Skin of body (tissue), 2 donors: ENCODE measurements around the gene NECTIN4. TPM values are rescaled to one million over a fixed set of nuclear protein-coding genes. Genes with fewer than 3 reads are reported as not detected.
"Not testable (repeated sequence)": the region's sequence is repeated elsewhere in the genome, so short reads cannot be mapped to it uniquely, and the experiment has no call there.

Experiments
- DNase-seq: peaks from one replicate; lab custom pipeline; 2025; lab: John Stamatoyannopoulos, UW
- total RNA-seq: library from RNA; depleted of rRNA; stranded (reverse); fragments of >200 nt; gene quantifications from one replicate; pipeline ENCODE4 v1.2.3, GENCODE V29; 2014

The NECTIN4 gene
- total RNA-seq, 1 donor from 2014 or later: 49.6 TPM

- no peak for DNase-seq
Observed at GRCh38 chr1:161082996-161083747, 6.2 kb downstream of the NECTIN4 start.

DNA sequence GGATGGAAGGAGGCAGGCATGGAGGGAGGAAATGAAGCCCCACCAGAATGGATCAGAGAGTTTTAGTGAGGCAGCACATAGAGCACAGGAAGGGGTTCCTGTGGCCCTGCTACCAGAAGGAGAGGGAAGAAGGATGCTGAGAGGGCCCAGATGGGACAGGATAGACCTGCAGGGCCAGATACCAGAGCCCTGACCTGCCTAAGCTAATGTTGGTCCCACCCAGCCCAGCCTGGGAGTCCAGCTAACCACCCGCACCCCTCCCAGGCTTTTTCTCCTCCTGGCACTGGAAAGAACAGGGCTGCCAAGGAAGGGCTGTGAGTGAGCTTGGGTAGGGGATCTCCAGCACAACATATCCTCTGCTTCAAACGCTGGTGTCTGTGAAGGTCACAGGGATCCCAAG, 6.9 kb downstream of the NECTIN4 start:
- no peak for DNase-seq

DNA sequence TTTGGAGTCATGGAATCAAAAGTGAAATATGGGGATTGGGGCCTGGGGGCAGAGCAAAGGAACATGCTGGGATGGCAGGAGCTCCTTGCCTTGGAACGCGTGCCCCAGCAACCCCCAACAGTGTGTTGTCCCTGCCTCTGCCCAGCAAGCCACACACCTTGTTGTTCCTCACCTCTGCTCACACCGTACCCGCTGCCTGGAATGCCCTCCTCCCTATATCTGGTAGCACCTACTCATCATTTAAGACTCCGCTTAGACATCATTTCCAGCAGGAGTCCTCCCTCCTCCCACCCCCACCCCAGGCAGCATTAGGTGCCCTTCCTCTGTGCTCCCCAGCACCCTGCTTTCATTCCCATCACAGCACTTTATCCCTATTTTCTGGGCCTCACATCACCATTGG, 7.8 kb downstream of the NECTIN4 start:
- no peak for DNase-seq

DNA sequence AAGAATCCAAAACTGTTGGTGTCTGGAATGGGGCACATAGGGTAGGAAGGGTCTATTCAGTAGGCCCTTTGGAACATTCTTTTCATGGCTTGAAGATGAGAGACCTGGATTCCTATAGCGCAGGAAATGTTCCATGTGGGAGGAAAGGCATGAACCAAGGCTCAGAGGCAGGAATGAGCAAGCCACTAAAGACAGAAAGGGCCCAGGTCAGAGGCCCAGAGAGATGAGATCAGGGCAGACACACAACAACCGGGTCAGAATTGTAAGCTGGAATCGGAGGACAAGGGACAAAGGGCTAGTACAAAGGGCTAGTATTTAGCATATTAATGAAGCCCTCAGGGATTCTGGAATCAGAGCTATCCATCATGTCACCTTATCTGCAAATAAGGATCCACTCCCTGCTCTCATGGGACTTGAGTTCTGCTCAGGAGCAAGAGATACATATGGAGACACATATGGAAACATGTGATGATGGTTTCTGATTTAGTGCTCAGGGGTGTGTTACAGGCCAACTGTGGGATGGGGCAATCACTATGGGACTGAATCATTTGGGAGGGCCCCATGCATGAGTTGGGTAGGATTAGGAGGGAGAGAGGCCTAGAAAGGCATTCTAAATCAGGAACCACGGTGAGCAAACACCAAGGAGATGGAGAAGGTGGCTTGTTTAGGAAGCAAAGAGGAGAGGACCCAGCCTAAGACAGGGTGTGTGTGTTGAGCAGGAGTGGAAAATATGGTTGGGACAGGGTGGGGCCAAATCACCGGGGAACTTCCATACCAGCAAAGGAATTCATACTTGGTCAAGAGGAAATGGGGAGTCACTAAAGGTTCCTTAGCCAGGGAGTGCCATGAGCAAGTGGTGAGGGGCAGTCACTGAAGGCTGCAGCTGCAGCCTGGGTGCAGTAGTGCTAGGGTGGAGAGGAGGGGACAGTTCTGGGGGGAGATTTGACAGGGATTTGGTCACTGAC, 8.6 kb downstream of the NECTIN4 start:
- no peak for DNase-seq

- no peak for DNase-seq
Observed at GRCh38 chr1:161079436-161080110, 9.8 kb downstream of the NECTIN4 start.

DNA sequence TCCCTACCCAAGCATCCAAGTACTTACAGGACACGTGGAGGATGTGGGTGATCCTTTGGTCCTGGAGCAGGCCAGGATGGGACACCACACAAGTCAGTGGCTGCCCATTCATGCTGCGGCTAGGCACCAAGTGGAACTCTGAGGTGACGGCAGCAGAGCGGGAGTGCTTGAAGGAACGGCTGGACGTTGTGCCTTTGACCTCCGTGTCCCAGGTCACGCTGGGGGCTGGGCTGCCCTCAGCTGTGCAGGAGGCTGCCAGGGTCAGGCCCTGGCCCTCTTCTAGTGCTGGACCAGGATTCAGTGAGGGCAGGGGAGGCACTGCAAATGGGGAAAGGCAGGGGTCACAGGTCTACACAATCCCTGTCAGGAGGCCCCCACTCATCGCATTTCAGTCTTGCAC, 11.9 kb downstream of the NECTIN4 start:
- no peak for DNase-seq

- DNase-seq: no peak
Observed at GRCh38 chr1:161076410-161076809, 12.9 kb downstream of the NECTIN4 start.

- no peak for DNase-seq
Observed at GRCh38 chr1:161074676-161075368, 14.5 kb downstream of the NECTIN4 start.

DNA sequence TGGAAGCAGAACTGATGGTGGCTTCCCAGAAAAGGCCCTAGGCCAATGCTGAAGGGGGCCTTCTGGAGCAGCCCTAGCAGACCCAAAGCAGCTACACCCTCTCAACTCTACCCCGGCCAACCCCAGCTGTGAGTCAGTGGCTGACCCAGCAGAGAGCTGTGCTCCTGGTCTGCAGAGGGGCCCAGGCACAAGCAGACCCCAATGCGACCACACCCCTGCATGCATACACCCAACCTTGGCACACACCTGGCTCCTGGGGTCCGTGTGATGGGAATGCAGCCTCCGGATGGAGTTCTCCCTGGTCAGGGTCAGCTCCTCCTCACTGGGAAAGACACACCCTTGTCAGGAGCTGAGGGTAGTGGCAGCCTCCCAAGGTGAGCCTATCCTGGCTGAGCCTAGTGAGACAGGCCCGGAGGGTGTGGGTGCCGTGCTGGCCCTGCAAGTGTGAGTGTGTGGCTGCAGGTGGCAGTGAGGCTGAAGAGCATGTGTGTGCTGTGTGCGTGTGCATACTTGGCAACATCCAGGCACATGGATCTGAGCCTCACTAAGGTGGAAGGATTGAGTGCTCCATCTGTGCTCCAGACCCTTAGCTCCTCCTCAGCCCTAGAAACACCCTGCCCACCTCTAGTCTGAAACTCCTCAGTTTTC, 15.8 kb downstream of the NECTIN4 start:
- no peak for DNase-seq

- DNase-seq: no peak
Observed at GRCh38 chr1:161072751-161073449, 16.5 kb downstream of the NECTIN4 start.

DNA sequence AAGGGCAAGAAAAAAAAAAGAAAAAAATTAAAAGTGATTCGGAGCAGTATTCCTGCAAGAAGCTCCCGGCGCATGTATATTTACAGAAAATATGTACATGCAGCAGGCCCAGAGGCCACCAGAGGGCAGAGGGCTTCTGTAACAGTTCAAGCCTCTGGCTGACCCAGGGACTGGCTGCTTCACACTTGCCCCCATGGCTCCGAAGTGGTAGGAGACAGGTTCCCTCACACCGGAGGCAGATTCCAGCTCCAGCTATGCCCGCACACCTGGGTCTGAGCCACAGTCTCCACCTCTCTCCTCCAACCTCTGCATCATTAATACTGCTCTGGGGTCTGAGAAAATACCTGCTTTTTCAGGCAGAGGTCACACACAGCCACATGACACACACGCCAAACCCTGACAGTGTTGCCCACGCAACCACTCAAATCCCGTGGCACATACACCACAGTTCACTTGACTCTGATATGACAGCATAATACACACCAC, 17.4 kb downstream of the NECTIN4 start:
- no peak for DNase-seq

DNA sequence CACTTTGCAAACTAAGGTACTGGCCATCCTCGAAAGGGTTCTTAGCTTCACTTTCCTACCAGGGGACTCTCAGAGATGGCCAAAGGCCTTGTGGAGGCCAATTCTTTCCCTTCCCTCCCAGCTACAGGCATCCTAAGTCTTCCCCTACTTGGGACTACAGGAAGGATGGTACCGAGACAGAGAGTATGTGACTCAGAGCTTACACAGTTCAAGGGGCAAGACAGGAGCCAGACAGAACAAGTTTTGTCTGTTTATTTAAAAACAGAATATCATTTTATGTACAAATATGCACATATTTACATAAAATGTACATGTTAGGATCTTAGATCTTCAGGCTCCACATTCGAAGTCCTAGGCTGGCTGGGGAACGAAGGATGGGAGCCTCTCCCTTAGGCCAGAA, 18.6 kb downstream of the NECTIN4 start:
- DNase-seq: no peak

GRCh38 chr1:161069731-161070270, 19.6 kb downstream of the NECTIN4 start, which contains the start of gene ARHGAP30:
Gene ARHGAP30 (minus strand): TSS chr1:161069891. CDS start chr1:161069624, 267 bp downstream.
- no peak for DNase-seq

- no peak for DNase-seq
Observed at GRCh38 chr1:161069241-161069640, 20.1 kb downstream of the NECTIN4 start.

DNA sequence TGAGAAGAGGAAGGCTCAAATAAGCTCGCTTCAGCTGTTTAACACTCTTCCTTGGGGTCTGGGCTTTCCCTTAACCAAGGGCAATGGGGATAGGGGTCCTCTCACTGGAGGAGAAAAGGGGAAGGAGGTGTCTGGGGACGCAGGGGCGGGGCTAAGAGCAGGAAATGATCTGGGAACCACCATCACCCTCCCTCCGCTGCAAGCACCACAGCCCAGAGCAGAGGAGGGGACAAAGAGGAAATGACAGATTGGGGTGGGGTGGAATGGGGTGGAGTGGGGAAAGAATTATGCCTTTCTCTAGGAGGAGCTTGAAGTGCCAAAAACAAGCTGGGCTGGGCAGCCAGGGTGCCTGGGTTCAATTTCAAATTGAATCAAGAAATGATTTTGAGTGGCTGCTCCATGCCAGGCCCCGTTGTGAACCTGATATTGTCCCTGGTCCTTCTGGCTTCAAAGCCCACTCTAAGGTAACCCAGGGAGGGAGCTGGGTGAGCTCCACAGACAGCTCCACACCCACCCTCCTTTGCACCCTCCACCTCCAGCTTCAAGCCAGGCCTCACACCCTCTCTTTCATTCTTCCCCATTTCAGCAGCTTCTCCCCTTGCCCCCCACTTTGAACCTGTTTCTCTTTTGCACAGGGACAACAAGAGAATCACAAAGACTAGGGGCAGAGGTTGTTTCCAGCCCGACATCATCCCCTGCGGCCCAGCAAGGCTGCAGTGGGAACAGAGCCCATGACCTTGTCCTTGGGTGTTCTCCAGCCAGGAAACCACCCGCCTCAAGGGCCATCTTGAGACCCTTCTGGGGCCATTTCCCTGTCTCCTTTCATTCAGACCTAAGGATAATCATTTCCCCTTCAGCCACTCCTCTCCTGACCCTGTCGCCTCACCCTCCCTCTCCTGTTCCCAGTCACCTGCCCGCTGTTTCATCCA, 20.8 kb downstream of the NECTIN4 start:
- no peak for DNase-seq

DNA sequence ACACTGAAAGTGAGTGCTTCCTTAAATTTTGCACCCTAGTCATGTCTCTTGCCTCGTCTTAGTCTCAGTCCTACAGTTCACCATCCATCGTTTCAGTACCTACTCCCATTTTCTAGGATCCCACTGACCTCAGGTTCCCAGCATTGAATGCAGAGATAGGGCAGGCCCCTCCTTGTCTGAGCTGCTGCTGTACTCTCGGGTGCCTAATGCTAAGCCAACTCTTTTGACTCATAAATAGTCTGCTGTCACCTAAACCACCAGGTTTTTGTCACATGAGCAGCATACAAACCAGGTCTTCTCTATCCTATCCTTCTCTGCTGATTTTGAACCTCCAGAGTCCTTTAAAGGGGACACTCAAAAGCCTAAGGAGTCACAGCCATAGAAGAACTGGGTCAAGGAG, 22.7 kb downstream of the NECTIN4 start:
- no peak for DNase-seq

- DNase-seq: not testable (repeated sequence)
Observed at GRCh38 chr1:161065681-161066080, 23.7 kb downstream of the NECTIN4 start.

DNA sequence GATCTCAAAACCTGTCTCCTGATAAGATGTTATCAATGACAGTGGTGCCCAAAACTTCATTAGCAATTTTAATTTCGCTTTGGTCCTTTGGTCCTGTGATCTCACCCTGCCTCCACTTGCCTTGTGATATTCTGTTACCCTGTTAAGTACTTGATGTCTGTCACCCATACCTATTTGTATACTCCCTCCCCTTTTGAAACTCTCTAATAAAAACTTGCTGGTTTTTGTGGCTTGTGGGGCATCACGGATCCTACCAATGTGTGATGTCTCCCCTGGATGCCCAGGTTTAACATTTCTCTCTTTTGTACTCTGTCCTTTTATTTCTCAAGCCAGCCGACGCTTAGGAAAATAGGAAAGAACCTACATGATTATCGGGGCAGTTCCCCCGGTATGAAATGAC, 25.4 kb downstream of the NECTIN4 start:
- not testable (repeated sequence) for DNase-seq
